GM21423 (cell line): ENCODE measurements around the gene C1D.
"Not testable (repeated sequence)": the region's sequence is repeated elsewhere in the genome, so short reads cannot be mapped to it uniquely, and the experiment has no call there.

Experiments
- ATAC-seq: cut with Tn5 transposase; IDR thresholded peaks from one replicate; pipeline ENCODE4 v1.9.1; 2021; ENCODE audit warnings: mild to moderate bottlenecking, moderate library complexity; ENCODE audit not compliant: unreplicated experiment

C1D gene, protein sequence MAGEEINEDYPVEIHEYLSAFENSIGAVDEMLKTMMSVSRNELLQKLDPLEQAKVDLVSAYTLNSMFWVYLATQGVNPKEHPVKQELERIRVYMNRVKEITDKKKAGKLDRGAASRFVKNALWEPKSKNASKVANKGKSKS

DNA sequence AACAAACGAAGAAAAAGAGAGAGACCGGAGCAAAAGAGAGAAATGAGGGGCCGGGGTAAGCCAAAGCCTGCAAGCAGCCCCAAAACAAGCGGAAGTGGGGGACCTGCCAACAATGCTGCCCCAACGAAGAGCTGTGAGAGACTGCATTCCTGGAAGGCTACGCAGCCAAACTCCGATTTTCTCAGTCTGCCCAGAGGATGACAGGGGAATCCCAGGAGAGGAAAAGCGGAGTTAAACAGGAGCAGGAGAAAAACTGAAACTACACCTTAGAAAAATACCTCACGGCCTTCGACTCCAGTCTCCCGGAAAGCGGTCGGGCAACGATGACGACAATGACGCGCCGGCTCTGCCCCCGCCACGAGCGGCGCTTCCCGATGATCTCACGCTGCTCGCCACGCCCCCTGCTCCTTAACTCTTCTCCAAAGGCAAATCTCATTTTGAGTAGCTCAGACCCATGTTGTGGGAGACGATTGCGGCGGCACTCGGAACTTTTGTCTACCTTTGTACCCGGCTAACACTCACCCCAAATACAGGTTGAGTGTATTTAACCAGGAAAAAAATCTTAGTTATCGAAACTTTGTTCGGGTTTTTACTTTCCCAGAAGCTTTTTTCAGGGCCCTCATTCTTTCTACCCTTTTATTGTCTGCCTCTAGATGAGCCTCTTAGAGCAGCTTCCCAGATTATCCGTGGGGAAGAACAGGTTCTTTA is at the start of gene C1D:
TSS of gene C1D (minus strand) at position 325 of the 708 bp plus-strand sequence. CDS start 15,694 bp downstream, outside the sequence.
- peak; percentile 95 for ATAC-seq

DNA sequence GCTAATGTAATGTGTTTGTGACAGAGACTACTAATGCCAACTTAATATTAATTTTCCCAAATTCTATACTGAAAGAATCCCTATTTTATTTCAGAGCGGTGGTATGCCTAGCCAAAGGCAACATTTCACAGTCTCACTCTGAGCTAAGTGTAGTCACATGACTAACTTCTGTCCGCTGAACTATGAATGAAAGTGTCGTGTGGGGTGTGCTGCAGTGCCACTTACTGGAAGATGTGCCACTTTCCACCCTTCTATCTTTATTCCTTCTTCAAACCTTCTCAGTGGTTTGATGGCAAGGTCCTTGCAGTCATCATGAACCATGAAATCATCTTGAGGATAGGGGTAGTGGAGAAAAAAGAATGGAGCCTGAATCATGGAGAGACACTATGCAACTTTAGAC is 47.3 kb upstream of the C1D start:
- no peak for ATAC-seq

DNA sequence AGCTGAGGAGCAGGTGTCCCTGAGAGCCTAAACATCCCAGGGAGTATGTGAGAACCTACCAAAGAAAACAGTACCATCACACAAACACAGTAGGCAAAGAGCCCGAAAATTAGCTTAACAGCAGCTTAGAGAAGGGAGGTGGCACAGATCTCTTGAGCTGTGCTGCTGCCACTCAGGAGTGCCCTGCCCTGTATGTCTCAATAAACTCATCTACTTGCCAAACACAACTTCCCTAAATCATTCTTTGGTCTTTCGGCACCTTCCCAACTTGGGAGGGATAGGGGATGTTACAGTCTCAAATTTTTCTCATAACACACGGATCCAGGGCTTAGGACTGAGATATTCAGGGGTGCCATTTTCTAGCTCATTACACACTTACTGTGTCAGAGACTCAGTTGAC is 45.3 kb upstream of the C1D start:
- no peak for ATAC-seq

DNA sequence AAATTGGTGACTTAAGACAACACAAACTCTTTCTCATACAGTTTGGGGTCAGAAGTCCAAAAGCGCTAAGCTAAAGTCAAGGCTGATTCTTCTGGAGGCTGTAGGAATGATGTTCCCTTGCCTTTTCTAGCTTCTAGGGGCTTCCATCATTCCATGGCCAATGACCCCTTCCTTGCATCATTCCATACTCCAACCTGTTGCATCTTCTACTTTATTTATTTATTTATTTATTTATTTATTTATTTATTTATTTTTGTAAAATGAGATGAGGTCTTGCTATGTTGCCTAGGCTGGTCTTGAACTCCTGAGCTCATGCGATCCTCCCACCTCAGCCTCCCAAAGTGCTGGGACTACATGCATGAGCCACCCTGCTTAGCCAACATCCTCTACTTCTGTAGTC is 44.7 kb upstream of the C1D start:
- ATAC-seq, result no peak

DNA sequence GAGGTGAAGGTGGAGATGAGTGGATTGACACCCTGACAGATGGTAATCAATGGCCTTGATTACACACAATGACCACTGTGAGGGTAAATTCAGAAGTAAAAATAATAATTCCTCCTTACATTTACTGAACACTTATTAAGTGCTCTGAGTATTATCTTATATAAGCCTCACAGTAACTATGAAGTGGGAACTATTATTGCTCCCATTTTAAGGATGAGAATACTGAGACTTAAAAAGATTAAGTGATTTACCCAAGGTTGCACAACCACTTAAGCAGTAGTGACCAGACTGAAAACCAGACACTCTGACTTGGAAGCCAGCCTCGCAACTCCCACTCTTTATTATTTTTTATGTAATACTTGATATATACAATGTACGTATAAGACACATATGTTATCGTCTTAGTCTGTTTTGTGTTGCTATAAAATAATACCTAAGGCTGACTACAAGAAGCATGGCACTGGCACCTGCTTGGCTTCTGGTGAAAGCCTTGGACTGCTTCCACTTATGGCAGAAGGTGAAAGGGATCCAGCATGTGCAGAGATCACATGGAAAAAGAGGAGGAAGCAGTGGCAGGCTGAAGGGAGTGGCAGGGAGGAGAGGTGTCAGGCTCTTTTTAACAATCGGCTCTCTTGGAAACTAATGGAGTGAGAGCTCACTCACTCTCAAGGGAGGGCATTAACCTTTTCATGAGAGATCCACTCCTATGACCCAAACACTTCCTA is 41.5 kb upstream of the C1D start:
- no peak for ATAC-seq

DNA sequence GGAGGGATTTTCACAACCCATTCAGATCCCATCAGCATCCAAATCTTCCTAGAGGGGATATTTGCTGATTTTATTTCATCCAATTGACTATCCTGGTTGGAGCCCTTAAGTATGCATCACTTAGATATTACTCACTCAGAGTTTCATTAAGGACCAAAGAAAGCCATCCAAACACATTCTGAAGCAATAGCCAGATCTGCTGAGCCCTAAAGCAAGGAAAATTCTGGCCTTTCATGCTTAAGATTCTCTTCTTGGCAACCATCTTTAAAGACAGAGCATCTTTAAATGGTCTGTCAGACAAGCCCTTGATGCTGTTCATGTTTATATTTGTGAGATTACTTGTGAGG is 40.9 kb upstream of the C1D start:
- no peak for ATAC-seq

DNA sequence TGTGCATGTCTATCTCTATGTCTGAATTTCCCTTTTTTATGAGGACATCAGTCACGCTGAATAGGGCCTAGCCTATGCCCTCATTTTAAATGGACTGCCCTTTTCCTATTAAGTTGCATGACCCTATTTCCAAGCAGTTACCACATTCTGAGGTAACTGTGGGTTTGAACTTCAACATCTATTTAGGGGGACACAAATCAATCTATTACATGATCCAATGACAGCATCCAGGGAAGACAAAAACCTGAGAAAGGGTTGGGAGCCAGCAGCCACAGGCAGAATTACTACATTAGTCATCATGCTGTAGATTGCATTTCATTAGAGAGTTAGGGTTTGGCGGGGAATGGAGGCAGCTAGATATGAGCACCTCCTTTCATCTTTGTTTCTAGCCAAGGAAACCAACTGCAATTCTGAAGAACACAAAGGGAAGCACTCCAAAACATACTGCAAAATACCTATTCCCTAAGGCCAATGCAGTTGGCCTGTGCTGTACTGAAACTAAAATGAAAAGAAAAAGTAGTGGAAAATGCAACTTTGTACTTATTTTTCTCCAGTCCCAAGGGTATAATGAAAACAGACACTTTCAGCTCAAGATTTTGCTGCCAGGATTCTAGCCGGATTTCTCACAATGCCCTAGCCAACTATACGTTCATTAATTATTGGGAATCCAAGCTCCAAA is 40.4 kb upstream of the C1D start:
- ATAC-seq, result no peak

DNA sequence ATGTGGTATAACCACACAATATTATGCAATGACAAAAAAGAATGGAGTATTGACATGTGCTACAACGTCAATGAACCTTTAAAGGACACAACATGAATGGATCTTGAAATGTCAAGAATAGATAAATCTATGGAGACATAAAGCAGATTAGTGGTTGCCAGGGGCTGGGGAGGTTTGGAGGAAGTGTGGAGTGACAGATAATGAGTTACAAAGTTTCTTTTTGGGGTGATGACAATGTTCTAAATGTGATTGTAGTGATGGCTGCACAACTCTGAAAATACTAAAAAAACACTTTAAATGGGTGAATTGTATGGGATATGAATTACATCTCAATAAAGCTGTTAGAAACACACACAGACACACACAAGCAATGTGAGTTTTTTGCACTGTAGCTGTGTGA is 37.4 kb upstream of the C1D start:
- ATAC-seq, result no peak

DNA sequence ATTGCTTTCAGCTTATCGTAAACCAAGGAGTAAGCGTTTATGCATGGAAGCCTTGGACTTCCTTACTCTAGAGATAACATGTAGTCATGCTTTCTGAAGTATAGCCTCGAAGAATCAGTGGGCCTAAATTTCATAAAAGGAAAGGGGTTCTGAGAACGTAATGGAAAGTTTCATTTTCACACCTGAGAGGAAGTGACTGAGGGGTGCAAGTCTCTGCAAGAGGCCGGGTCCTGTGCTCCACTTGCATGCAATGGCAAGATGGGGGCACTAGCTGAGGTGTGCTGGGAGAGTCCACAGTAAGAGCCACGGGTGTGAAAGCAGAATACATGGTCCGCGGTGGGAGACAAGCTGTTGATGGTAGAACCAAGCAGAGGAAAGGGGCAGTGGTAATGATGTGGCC is 36.5 kb upstream of the C1D start:
- no peak for ATAC-seq

DNA sequence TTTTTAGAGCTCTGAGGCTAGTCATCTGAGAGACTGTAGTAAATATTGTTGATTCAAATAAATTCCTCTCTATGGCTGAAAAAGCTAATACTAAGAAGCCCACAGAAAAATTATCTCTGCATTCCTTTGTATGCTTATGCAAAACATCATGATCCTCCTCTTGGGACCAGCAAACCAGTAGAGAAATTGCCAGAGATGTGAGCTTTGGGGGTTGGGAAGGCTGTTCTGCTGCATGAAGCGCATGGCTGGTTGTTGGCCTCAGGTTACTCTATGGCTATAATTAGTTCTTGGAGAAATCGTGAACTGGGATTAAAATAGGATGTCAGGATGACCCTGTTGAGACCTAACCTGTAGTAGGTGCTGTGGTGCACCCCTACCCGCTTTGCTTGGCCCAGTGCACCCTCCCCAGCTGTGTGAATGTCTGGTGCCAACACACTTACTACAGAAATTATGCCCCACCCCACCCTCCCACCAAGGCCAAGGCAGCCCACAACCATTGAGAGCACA is 35.5 kb upstream of the C1D start:
- ATAC-seq, result no peak

DNA sequence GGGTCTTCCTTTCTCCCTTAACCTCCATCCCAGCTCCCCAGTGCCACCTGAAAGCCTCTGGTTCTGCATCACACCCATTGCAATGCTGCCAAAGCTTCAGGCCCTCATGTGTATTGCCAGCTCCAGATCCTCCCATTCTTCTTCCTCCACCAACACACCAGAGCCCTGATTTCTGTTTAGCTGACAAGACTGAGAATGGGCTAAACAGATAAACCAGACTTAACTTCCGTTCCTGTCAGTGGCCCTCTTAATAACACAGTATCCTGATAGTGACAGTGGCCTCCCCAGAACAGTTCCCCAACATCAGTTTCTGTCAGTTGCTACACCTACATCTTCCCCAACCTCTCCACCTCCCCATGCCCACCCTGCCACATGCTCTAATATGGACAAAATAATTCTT is 31.3 kb upstream of the C1D start:
- no peak for ATAC-seq

DNA sequence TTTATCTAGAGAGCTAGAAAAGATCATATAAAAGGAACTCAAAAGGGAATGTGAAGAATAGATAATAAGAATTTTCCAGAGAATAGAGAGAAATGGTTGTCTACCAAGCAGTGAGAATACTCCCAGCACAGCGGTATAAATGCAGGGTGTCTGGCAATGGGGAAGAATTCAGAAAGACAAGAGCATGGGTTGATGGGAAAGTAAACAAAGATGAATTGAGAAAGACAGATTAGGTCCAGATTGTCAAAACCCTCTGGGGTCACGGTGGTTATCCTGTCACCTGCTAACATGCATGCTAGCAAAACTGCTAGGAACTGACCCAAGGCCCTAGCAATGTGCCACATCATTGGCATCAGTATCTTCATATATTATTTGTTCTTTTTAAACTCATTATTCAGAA is 30.8 kb upstream of the C1D start:
- no peak for ATAC-seq

DNA sequence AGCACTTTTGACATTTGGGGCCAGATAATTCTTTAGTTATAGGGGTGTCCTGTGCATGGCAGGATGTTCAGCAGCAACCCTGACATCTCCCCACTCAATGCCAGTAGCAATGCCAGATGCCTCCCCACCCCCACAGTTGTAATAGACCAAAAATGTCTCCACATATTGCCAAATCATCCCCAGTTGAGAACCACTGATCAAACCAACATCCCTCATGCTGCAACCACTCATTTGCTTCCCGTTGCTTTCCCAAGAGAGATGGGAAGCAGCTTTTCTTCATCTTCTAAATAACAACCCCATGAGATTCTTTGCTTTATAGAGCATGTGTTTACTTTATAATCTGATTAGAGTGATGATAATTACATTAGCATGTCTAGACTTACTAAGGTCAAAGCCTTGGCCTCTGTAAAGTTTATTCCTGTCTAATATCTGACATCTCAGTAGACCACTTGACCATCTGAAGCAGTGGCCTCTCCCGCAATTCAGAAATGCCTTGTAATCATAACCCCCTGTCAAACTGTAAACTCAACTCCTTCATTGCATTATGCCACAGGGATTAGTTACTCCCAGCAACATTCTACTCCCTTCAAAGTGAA is 28.7 kb upstream of the C1D start:
- no peak for ATAC-seq

DNA sequence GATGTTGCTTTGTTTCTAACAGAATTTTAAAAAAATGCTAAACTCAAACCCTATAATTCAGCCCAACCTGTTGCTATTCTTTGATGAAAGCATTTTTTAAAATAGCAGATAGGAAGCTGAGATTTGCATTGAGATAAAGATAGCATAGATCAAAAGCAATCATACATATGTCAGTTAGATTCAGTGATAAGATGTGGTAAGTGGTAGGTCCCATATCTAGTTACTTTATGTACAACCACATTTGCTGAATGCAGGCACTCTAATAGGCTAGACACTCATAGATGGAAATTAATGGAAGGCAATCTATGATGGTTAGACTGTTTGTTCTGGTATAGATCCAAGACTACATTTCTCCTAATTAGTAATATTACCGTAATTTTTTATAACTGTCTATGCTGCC is 27.2 kb upstream of the C1D start:
- no peak for ATAC-seq

DNA sequence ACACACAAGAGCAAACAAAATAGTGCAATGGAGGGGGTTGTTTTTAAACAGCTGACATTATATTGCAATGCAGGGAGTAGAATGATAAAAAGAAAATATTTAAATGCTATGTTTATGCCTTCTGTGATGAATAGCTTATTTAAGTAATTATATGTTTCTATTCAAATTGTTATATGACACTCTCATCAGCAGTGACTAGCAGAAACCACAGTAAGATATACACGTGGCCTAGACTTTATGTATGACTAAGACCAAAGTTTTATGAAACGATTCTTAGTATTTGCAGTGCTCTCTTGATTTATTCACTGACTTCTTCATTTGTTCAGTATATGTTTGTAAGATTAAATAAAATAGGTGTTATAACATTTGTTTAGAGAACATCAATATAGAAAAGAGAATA is 26.1 kb upstream of the C1D start:
- ATAC-seq, result no peak

DNA sequence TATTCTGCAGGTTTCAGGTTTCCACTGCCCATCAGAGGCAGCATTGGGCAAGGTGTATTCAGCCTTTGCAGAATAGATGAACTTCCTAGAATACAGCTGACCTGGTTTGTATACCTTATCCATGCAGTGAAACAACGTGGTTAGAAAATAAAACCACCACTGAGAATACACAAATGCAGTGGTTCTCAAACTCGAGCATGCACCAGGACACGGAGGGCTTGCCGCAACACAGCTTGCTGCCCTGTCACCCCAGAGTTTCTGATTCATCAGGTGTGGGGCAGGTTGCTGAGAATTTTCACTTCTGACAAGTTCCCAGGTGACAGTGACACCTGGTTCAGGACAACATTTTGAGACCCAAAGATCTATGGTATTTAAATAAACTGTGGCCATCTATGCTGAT is 23.4 kb upstream of the C1D start:
- ATAC-seq, result no peak

DNA sequence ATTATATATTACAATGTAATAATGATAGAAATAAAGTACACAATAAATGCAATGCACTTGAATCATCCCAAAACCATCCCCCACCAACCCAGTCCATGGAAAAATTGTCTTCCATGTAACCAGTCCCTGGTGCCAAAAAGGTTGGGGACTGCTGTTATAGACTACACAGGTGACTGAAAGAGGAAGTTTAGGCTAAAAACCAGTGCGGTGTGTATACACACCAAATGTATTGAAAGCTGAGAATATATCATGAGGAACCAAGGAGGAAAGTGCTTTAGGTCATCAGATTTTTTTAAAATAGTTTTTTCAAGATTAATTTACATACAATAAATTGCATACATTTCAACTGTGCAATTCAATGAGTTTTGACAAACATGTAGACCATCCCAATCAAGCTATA is 20.5 kb upstream of the C1D start:
- ATAC-seq, result peak; percentile 53

DNA sequence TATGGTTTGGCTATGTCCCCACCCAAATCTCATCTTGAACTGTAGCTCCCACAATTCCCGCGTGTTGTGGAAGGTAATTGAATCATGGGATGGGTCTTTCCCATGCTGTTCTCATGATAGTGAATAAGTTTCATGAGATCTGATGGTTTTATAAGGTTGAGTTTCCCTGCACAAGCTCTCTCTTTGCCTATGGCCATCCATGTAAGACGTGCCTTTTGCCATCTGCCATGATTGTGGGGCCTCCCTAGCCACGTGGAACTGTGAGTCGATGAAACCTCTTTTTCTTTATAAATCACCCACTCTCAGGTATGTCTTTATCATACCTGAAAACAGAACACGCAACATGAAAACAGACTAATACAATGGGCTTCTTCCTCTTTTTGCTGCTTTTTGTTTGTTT is 11.2 kb upstream of the C1D start:
- no peak for ATAC-seq

DNA sequence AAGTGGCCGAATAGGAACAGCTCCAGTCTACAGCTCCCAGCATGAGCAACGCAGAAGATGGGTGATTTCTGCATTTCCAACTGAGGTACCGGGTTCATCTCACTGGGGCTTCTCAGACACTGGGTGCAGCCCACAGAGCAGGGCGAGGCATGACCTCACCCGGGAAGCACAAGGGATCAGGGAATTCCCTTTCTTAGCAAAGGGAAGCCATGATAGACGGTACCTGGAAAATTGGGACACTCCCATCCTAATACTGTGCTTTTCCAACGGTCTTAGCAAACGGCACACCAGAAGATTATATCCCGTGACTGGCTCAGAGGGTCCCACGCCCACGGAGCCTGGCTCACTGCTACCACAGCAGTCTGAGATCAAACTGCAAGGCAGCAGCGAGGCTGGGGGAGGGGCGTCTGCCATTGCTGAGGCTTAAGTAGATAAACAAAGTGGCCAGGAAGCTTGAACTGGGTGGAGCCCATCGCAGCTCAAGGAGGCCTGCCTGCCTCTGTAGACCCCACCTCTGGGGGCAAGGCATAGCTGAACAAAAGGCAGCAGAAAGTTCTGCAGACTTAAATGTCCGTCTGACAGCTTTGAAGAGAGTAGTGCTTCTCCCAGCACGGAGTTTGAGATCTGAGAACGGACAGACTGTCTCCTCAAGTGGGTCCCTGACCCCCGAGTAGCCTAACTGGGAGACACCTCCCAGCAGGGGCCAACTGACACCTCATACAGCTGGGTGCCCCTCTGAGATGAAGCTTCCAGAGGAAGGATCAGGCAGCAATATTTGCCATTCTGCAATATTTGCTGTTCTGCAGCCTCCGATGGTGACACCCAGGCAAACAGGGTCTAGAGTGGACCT is 1.2 kb upstream of the C1D start:
- not testable (repeated sequence) for ATAC-seq

DNA sequence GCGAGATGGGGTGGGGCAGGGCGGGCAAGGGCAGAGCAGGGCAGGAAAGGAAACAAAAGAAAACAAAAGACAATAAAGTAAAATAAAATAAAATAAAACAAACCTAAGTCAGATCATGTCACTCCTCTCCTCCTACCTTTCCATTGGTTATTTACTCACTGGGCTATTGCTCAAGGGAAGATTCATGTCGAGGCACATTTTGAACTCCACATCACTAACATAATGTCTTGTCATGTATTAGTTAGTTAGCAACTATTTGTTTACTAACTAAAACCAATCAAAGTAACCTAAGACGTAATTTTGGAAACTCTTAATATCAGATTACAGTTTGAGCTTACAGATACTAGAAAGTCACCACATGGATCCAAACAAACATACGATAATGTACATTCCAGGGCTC is 2.2 kb downstream of the C1D start:
- no peak for ATAC-seq
